GM12874 (cell line): ENCODE measurements around the gene TPX2.

Source experiments
- CTCF ChIP-seq: IDR thresholded peaks from 2 replicates; pipeline ENCODE4 v1.5.1; 2011; ENCODE audit warnings: low read depth, mild to moderate bottlenecking, control low read depth, low read length, moderate library complexity; ENCODE audit not compliant: insufficient read depth

Gene TPX2

DNA sequence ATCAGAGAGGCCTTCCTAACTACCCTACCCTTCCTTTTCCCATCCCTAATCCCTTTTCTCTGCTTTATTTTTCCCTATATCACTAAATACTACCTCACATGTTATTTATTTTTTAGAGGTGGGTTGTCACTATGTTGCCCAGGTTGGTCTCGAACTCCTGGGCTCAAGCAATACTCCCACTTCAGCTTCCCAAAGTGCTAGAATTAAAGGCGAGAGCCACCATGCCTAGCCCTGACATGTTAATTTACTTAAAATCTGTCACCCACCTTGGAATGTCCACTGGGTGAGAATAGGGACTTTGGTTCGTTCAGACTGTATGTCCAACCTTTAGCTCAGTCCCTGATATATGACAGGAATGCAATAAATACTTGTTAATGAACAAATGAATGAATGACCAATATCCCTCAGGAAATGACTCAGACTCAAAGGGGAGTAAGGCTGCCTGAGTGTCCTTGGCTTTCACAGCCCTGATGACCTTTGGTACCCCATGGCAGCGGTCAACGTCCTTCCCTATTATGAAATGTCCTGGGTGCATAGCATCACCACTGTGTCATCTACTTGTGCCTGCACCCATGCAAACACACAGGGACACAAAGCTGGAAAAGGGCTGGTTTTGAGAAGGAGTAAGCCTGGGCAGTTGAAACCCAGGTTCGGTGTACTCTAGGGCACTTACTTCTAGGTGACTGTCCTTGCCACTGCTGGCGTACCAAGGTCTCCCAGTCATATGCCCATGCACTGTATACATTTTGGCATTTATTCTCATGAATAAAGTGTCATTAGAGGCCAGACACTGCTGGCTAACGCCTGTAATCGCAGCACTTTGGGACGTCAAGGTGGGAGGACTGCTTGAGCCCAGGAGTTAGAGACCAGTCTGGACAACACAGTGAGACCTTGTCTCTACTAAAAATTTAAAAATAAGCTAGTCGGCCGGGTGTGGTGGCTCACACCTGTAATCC is 43.0 kb upstream of the TPX2 start:
- TF ChIP-seq CTCF = no peak

DNA sequence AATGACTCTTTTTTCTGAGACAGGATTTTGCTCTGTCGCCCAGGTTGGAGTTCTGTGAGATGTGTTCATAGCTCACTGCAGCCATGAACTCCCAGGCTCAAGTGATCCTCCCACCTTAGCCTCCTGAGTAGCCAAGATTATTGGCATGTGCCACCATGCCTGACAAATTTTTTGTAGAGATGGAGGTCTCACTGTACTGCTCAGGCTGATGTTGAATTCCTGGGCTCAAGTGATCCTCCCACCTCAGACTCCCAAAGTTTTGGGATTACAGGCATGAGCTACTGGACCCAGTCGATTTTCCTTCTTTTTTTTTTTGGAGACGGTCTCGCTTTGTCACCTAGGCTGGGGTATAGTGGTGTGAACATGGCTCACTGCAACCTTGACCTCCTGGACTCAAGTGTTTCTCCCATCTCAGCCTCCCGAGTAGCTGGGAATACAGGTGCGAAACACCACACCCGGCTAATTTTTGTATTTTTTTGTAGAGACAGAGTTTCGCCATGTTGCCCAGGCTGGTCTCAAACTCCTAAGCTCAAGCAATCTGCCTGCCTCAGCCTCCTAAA is 40.8 kb upstream of the TPX2 start:
- TF ChIP-seq CTCF = no peak

- no peak for TF ChIP-seq CTCF
These were observed 40.0 kb upstream of the TPX2 start for GRCh38 chr20:31698803-31699718.

DNA sequence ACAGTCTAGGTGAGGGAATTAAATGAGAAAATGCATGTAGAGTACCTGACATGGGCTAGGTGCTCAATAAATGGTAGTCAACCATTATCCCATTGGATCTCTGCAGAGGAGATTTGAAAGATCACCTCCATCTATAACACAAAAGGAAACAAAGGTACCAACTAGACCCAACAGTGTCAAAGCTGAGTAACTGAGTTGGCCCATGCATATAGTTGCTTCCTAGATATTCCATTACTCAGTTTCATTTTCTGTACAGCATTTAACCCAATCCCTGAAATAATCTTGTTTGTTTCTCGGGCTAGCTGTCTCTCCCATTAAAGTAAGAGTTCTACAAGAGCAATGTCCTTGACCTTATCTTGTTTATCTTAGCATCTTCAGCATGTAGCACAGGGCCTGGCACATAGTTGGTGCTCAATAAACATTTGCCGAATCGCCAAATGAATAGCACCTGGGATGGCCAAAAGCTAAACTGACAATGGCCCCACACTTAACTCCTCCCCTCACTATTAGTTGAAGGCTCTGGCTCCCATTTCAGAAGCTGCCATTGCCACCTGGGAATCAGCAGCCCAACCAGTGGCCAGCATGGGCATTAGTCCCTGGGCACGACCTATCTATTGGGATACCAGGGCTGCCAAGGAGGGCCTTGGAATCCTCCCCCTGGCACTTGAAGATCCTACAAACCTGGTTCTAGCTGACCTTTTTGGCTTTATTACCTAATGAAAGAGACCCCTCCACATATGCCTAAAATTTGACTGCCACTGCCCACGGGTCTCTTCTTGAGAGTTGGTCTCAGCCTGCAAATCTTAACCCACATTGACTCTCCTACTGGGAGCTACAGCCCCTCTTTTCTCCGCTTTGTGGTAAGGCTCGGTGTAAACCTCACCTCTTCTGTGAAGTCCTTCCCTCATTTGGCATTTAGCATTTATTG is 39.0 kb upstream of the TPX2 start:
- no peak for TF ChIP-seq CTCF

DNA sequence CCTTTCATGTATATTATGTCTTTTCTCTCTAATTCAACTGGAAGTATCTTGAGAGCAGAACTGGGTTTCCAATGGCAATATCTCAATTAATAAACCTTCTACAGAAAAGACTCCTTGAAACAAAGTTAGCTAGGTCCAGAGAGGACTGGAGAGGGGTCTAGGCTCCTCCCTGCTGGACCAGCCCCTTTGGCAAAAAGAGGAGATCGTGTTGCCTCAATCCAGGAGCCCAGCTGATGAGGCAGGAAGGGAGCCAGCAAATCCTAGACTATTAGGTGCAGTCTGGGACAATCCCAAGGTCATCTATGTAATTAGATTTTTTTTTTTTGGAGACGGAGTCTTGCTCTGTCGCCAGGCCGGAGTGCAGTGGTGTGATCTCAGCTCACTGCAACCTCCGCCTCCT is 38.3 kb upstream of the TPX2 start:
- TF ChIP-seq CTCF = no peak

DNA sequence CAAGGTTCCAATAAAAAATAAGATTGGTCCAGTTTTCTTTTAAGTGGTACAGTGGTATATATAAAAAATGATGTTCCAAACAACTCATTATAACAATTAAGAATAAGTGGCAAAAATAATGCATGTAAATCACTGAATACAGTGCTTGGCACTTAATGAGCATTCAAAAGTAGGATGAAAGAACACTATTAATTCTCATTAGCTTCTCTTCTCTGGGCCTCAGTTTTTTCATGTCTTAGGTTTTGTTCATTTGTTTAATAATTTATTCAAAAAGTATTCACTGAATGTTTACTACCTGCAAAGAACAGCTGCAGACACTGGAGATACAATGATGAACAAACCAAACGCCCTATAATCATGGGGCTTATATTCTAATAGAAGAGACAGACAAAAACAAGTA is 37.5 kb upstream of the TPX2 start:
- no peak for TF ChIP-seq CTCF
